ENCODE data around the gene HLX.

Gene HLX

DNA sequence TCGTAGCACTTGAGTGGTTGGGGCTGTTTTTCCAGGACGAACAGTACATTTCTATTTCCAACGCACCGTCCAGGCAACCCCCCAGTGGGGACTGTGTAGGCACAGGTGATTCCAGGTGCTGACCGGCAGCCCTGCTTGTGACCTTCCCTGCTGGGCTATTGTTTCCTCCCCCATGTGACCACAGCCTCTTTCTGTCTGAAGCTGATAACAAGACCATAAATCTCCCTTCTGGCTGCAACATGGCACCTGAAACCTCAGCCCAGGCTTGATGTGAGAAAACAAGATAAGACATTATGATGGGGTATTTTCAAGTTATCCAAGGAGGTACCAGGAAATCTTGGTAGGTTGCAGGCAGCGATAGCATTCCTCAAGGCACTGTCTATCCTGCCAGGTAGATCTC lies 48.2 kb downstream of the HLX start:
- no peak for DNase-seq

DNA sequence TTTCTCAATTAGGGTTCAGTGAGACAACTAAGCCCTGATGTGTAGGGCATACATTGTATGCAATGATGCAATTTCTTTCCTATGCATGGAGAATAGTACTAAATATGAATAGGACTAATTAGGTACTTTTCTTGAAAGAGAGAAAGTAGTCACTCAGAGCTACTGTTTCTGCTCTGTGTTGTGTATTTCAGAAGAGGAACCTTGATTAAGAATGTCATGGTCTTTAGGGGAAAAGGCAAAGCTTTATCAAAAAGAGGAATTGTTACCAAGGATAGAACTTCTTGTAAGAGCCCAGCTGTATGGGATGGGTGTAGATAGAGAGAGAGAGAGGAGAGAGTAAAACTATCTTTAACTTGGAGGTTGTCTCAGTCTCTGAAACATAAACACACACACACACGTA lies 49.1 kb downstream of the HLX start:
- no peak for DNase-seq

DNA sequence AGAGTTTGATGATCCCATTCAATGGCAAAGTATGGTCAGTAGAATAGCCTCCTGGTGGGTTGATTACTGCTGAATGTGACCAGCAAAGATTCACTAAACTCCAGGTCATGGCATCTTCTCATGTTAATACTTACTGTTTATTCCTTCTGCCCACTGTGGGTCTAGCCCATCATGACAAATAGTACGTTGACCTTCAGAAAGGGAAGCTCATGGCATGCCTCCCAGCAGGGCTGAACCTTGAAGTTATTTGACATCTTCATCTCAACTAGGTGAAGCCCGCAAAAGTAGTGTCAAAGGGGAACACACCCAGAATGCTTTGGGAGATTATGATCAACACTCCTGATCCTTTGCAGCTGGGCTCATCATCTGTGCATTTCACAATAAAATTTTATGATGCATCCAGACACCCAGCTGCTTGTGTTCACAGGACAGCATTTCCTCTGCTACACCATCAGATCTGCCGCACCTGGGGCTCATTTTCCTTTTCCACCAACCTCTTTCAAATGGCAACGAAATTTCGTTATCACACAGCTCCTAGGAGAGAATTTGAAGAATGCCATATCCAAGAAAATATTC lies 49.6 kb downstream of the HLX start:
- no peak for DNase-seq

DNA sequence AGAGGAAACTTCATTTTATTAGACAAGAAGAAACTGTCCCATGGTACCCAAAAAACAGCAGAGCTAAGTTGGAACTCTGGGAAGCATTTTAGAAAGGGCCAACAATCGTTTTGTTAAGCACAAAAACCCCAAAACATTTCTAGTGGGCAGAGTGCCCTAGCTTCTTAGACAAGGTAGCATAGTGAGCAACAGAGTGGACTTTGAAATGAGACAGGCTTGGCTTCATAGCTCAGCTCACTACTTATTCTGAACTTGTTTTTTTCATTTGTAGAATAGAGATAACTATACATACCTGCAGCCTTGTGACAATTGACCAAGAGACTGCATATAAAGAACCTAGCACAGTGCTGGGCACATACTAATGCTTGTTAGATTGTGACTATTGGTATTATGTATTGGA lies 50.1 kb downstream of the HLX start:
- no peak for DNase-seq

Measured in NCI-H526 (cell line).